Tibial nerve (tissue), 4 donors: ENCODE data around the gene PLXNB1.

Experiments used
- EP300 ChIP-seq, 2 donors: sonication (generic); formaldehyde crosslinking; IDR thresholded peaks; one replicate each; pipeline ENCODE4 v1.6.1; 2017; ENCODE audit warnings: antibody characterized with exemption in 2 of 2, mild to moderate bottlenecking in 1 of 2
- POLR2A ChIP-seq, 2 donors: fragments of 450-650 bp; IDR thresholded peaks; one replicate each; pipeline ENCODE4 v1.6.1; 2017; ENCODE audit warnings: antibody characterized with exemption in 2 of 2, mild to moderate bottlenecking in 2 of 2, moderate library complexity in 2 of 2
- TF ChIP-seq, protein P1 (sequence below), 5 experiments: fragments of 200-600 bp in 3 of 5; fragments of 450-650 bp in 2 of 5; sonication (generic) in 3 of 5; IDR thresholded peaks; one replicate each; pipeline ENCODE4 v1.5.1; 2016 to 2019; ENCODE audit warnings: antibody characterized with exemption in 5 of 5, mild to moderate bottlenecking in 3 of 5, moderate library complexity in 2 of 5

DNA sequence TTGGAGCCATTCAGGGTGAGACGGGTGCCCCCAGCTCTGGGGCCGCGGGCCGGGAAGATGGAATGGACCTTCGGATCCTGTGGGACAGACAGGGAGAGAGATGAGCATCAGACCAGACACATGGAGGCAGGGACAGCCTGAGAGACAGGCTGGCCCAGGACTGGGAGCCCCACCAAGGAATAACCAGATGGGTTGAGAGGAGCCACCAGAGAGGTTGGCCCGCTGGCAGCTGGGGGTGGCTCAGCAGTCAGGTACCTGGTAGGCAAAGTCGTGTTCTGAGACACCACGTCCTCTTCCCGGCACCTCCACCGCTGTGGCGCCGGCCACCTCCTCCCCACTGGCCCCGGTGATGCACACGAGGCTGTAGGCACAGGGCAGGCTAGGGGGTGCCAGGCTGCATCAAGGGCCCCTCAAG lies 13.8 kb downstream of the PLXNB1 start:
- TF ChIP-seq, protein P1, sequence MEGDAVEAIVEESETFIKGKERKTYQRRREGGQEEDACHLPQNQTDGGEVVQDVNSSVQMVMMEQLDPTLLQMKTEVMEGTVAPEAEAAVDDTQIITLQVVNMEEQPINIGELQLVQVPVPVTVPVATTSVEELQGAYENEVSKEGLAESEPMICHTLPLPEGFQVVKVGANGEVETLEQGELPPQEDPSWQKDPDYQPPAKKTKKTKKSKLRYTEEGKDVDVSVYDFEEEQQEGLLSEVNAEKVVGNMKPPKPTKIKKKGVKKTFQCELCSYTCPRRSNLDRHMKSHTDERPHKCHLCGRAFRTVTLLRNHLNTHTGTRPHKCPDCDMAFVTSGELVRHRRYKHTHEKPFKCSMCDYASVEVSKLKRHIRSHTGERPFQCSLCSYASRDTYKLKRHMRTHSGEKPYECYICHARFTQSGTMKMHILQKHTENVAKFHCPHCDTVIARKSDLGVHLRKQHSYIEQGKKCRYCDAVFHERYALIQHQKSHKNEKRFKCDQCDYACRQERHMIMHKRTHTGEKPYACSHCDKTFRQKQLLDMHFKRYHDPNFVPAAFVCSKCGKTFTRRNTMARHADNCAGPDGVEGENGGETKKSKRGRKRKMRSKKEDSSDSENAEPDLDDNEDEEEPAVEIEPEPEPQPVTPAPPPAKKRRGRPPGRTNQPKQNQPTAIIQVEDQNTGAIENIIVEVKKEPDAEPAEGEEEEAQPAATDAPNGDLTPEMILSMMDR (IDR thresholded peaks at IDR 0.05) = no peak
- TF ChIP-seq EP300 (IDR thresholded peaks at IDR 0.05) (no peak), POLR2A (IDR thresholded peaks at IDR 0.05) (no peak)
